Hepatocyte (in vitro differentiated cells): ENCODE results near the gene SLC15A3.

Source experiments
- CTCF ChIP-seq: fragments of 200-600 bp; sonication (generic); IDR thresholded peaks from 2 replicates; pipeline ENCODE4 v1.5.1; 2016; ENCODE audit warnings: antibody characterized with exemption, mild to moderate bottlenecking; ENCODE audit not compliant: poor library complexity
- EZH2 ChIP-seq: fragments of 200-600 bp; sonication (generic); IDR thresholded peaks from 2 replicates; pipeline ENCODE4 v1.6.1; 2016; ENCODE audit warnings: antibody characterized with exemption, mild to moderate bottlenecking, borderline replicate concordance

GRCh38 chr11:60922906-60923305 is 29.1 kb downstream of the SLC15A3 start:
- TF ChIP-seq CTCF (no peak), EZH2 (no peak)
